Nephron (organoid): ENCODE results near the gene CLMN.
A peak's percentile ranks its signal among the peaks of the same experiment; 100 is the strongest.

Experiments
- H3K27ac Mint-ChIP-seq, 3 experiments: 2 replicates each; pipeline ENCODE4 v1.8.0; 2020; ENCODE audit warnings: mixed read lengths in 3 of 3, mild to moderate bottlenecking in 2 of 3, moderate library complexity in 1 of 3
- H3K27me3 Mint-ChIP-seq: 2 replicates; pipeline ENCODE4 v1.8.0; 2021; ENCODE audit warnings: low read depth, mild to moderate bottlenecking, moderate library complexity, mixed read lengths
- H3K36me3 Mint-ChIP-seq: 2 replicates; pipeline ENCODE4 v1.8.0; 2020; ENCODE audit warnings: low read depth, mixed read lengths
- H3K4me1 Mint-ChIP-seq: 2 replicates; pipeline ENCODE4 v1.8.0; 2020; ENCODE audit warnings: mixed read lengths
- H3K4me3 Mint-ChIP-seq, 3 experiments: 2 replicates each; pipeline ENCODE4 v1.8.0; 2020; ENCODE audit warnings: mild to moderate bottlenecking in 3 of 3, mixed read lengths in 3 of 3, moderate library complexity in 2 of 3
- H3K9me3 Mint-ChIP-seq: 2 replicates; pipeline ENCODE4 v1.8.0; 2020; ENCODE audit warnings: mixed read lengths
- CTCF ChIP-seq, 3 experiments: fragments of 200-600 bp; sonication (generic); IDR thresholded peaks; one replicate each; pipeline ENCODE4 v1.5.0; 2021; ENCODE audit warnings: antibody characterized with exemption in 3 of 3; ENCODE audit not compliant: unreplicated experiment in 3 of 3

The CLMN gene

DNA sequence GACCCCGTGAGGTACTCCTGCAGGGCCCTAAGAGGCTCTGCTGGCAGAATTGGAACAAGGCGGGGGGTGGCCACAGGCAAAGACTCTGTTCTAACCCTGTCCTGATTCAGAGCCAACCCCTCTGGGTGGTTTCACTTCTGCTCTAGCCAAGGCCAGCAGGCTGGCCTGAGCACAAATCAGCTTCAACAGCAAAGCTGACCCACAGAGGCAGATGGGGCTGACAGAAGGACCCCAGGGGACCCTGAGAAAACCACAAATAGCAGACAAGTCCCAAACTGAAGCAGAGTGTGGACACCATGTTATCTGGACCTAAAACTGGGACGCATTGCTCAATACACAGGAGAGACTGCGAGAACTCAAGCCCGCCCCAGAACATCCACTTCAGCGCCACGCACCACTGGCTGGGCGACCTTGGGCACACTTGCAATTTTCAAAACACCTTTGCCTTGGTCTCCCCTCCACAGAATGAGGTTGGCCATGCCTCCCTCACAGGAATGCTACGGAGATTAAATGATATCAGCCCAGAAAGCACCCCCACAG, 85.9 kb downstream of the CLMN start:
- Mint-ChIP-seq H3K4me3 (no peak overlapping the region), H3K27me3 (peaks cover 16% of the 10 kb centered on the region), H3K27ac (peak overlapping the region; percentile 18 to 72 (median 47)), H3K4me1 (peaks cover 68% of the 10 kb centered on the region), H3K36me3 (no peaks in the 10 kb centered on the region), H3K9me3 (no peaks in the 10 kb centered on the region)
- no peak for TF ChIP-seq CTCF (IDR thresholded peaks at IDR 0.05; ENCODE audit: unreplicated experiment in 3 of 3)

GRCh38 chr14:95232894-95233584, 86.7 kb downstream of the CLMN start:
- Mint-ChIP-seq H3K27me3 (peaks cover 16% of the 10 kb centered on the region), H3K4me3 (no peak overlapping the region), H3K27ac (peak overlapping the region; percentile 18 to 85 (median 72)), H3K36me3 (no peaks in the 10 kb centered on the region), H3K9me3 (no peaks in the 10 kb centered on the region), H3K4me1 (peaks cover 60% of the 10 kb centered on the region)
- no peak for TF ChIP-seq CTCF (IDR thresholded peaks at IDR 0.05; ENCODE audit: unreplicated experiment in 3 of 3)

GRCh38 chr14:95231966-95232633, 87.6 kb downstream of the CLMN start:
- Mint-ChIP-seq H3K4me1 (peaks cover 61% of the 10 kb centered on the region), H3K36me3 (no peaks in the 10 kb centered on the region), H3K4me3 (no peak overlapping the region), H3K27me3 (peaks cover 21% of the 10 kb centered on the region), H3K9me3 (no peaks in the 10 kb centered on the region), H3K27ac (peak overlapping the region; percentile 67 to 85 (median 72))
- TF ChIP-seq CTCF (IDR thresholded peaks at IDR 0.05; ENCODE audit: unreplicated experiment in 3 of 3) = no peak

DNA sequence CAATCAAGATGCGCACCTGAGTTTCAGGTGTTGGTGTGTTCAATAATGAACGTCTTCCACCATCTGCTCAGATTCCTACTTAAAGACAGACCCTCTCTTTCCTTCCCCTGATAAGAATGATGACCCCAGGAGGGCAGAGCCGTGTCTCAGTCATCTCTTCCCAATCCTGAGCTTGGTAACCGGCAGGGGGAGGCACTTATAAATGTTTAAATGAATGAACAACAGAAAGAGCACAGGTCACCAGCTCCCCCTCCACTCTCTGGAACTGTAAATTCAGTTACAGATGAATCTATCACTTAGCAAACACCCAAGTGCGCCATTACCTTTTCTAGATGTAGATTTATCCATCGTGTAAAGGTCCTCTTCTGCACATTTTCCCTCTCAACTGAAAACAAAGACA, 90.0 kb downstream of the CLMN start:
- Mint-ChIP-seq H3K36me3 (no peaks in the 10 kb centered on the region), H3K27ac (peak overlapping the region; percentile 5 to 48 (median 7)), H3K4me1 (peaks cover 62% of the 10 kb centered on the region), H3K27me3 (peaks cover 24% of the 10 kb centered on the region), H3K4me3 (no peak overlapping the region), H3K9me3 (no peaks in the 10 kb centered on the region)
- no peak for TF ChIP-seq CTCF (IDR thresholded peaks at IDR 0.05; ENCODE audit: unreplicated experiment in 3 of 3)

GRCh38 chr14:95228240-95228639, 91.5 kb downstream of the CLMN start:
- Mint-ChIP-seq H3K9me3 (no peaks in the 10 kb centered on the region), H3K4me1 (peaks cover 53% of the 10 kb centered on the region), H3K27me3 (peaks cover 24% of the 10 kb centered on the region), H3K36me3 (no peaks in the 10 kb centered on the region), H3K4me3 (peak overlapping the region in 1 of 3 experiments; percentile 38), H3K27ac (peak overlapping the region; percentile 93 to 97 (median 96))
- TF ChIP-seq CTCF (IDR thresholded peaks at IDR 0.05; ENCODE audit: unreplicated experiment in 3 of 3) = no peak
